Endothelial cell of umbilical vein (primary cell): ENCODE measurements around the gene SHC1.

Experiments
- EZH2 ChIP-seq: IDR thresholded peaks from 2 replicates; pipeline ENCODE4 v1.6.1; 2012; ENCODE audit warnings: borderline replicate concordance, low read depth, mild to moderate bottlenecking, moderate library complexity, low read length, inconsistent platforms; ENCODE audit not compliant: severe bottlenecking
- FOS ChIP-seq: IDR thresholded peaks from 2 replicates; pipeline ENCODE4 v1.6.1; 2011; ENCODE audit warnings: mild to moderate bottlenecking, low read length, moderate library complexity, borderline replicate concordance; ENCODE audit not compliant: insufficient read depth
- JUN ChIP-seq: IDR thresholded peaks from 2 replicates; pipeline ENCODE4 v1.6.1; 2011; ENCODE audit warnings: borderline replicate concordance, low read depth; ENCODE audit not compliant: insufficient read length, insufficient read depth
- POLR2A ChIP-seq: IDR thresholded peaks from 2 replicates; pipeline ENCODE4 v1.6.1; 2012; ENCODE audit warnings: low read depth, mild to moderate bottlenecking, control low read depth, low read length
- POLR2AphosphoS5 ChIP-seq: IDR thresholded peaks from 2 replicates; pipeline ENCODE4 v1.6.1; 2012; ENCODE audit warnings: low read depth, mild to moderate bottlenecking, control low read depth, low read length, moderate library complexity; ENCODE audit not compliant: insufficient read depth
- TF ChIP-seq, protein P1 (sequence below), 2 donors: IDR thresholded peaks; 1 replicate in 1 of 2; 2 replicates in 1 of 2; pipeline ENCODE4 v1.5.1; 2011; ENCODE audit warnings: low read length in 2 of 2, mild to moderate bottlenecking in 2 of 2, moderate library complexity in 2 of 2, control low read depth in 1 of 2, inconsistent platforms in 1 of 2, low read depth in 1 of 2; ENCODE audit not compliant: insufficient read depth in 1 of 2; ENCODE audit errors: extremely low read depth in 1 of 2
- TF ChIP-seq, protein P2 (sequence below): IDR thresholded peaks from 2 replicates; pipeline ENCODE4 v1.6.1; 2011; ENCODE audit not compliant: insufficient read depth, insufficient read length

DNA sequence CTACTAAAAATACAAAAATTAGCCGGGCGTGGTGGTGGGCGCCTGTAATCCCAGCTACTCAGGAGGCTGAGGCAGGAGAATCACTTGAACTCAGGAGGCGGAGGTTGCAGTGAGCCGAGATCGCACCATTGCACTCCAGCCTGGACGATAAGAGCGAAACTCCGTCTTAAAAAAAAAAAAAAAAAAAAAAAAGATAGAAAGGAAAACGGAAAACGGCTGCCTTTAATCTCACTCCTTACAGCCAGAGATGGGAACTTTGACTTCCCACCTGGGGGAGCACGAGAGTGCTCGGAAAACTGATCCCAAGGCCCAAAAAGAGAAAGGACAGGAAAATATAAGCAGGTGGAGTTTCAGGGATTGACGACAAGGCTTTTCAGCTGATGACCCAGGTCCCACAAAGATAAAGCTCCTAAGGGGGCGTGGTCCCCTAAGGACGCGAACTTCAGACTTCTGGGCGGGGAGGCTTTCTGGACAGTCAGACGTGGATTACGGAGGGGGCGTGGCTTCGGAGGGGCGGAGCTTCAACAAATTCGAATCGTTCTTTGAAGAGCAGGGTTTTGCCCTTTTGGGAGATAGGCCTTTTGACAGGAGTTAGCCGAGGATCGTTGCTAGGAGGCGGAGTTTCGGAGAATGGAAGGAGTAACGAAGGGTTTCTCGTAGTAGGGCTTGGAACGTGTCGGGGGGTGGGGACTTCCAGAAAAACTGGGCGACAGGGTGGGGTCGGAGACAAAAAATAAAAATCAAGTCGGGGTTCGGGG, 3.0 kb upstream of the SHC1 start:
- TF ChIP-seq POLR2AphosphoS5 (peak; percentile 13), POLR2A (peak; percentile 76), EZH2 (no peak), FOS (no peak), JUN (no peak)
- TF ChIP-seq, protein P1, sequence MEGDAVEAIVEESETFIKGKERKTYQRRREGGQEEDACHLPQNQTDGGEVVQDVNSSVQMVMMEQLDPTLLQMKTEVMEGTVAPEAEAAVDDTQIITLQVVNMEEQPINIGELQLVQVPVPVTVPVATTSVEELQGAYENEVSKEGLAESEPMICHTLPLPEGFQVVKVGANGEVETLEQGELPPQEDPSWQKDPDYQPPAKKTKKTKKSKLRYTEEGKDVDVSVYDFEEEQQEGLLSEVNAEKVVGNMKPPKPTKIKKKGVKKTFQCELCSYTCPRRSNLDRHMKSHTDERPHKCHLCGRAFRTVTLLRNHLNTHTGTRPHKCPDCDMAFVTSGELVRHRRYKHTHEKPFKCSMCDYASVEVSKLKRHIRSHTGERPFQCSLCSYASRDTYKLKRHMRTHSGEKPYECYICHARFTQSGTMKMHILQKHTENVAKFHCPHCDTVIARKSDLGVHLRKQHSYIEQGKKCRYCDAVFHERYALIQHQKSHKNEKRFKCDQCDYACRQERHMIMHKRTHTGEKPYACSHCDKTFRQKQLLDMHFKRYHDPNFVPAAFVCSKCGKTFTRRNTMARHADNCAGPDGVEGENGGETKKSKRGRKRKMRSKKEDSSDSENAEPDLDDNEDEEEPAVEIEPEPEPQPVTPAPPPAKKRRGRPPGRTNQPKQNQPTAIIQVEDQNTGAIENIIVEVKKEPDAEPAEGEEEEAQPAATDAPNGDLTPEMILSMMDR (IDR thresholded peaks at IDR 0.05; ENCODE audit: extremely low read depth in 1 of 2, insufficient read depth in 1 of 2, low read depth in 1 of 2, low read length in 2 of 2): peak in 1 of 2 donors; percentile 4
- TF ChIP-seq, protein P2, sequence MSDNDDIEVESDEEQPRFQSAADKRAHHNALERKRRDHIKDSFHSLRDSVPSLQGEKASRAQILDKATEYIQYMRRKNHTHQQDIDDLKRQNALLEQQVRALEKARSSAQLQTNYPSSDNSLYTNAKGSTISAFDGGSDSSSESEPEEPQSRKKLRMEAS: no peak
